ENCODE results near the gene RCL1. TPM values are rescaled to one million over a fixed set of nuclear protein-coding genes. Genes with fewer than 3 reads are reported as not detected.

The RCL1 gene
- total and polyA plus RNA-seq, 2 donors (not counting 1 experiment from before 2014, with no cell fraction given), result 10.5 to 21.7 TPM

- Histone ChIP-seq H3K36me3 (replicated peaks in 1 of 2; ENCODE audit: control extremely low read depth in 1 of 2, control insufficient read depth in 1 of 2, extremely low read depth in 1 of 2, insufficient read depth in 2 of 2, low read length in 1 of 2) (peaks cover 0 to 63% of the 10 kb centered on the region in 2 experiments), H3K9me3 (ENCODE audit: control extremely low read depth in 1 of 3, control insufficient read depth in 2 of 3, insufficient read depth in 1 of 3, low read length in 2 of 3) (no peaks in the 10 kb centered on the region), H2AFZ (ENCODE audit: insufficient read depth, low read depth, low read length, poor library complexity, severe bottlenecking) (no peak overlapping the region), H3K27me3 (replicated peaks in 1 of 4; ENCODE audit: control extremely low read depth in 1 of 4, control insufficient read depth in 3 of 4, insufficient read depth in 4 of 4, low read length in 3 of 4) (no peaks in the 10 kb centered on the region), H3K79me2 (ENCODE audit: control insufficient read depth, insufficient read depth, low read length) (no peaks in the 10 kb centered on the region), H3K4me3 (ENCODE audit: control extremely low read depth in 1 of 5, extremely low read depth in 1 of 5, insufficient read depth in 1 of 5, low read depth in 2 of 5, low read length in 4 of 5) (no peak overlapping the region), H3K4me2 (replicated peaks; ENCODE audit: low read depth, low read length, poor library complexity, severe bottlenecking) (no peak overlapping the region), H3K4me1 (ENCODE audit: control insufficient read depth in 2 of 2, insufficient read depth in 2 of 2, low read length in 2 of 2) (peaks cover 0 to 6% of the 10 kb centered on the region in 2 donors), H4K20me1 (ENCODE audit: control insufficient read depth, insufficient read depth, low read length, poor library complexity, severe bottlenecking) (no peaks in the 10 kb centered on the region), H3K27ac (ENCODE audit: low read length in 2 of 2) (no peak overlapping the region), H3K9ac (ENCODE audit: low read length) (no peak overlapping the region)
- POLR2A ChIA-PET, result no interaction called here
- peaks cover 12% of the 10 kb centered on the region for H3K4me1 Mint-ChIP-seq
- CTCF ChIA-PET, result interaction anchor here (1.3 kb wide), 1 partner anchor 142 kb away, joined by 3 read pairs; no protein-coding TSS in a partner anchor
- intact Hi-C loops (cut with micrococcal nuclease), result no loop called here
- no peak for DNase-seq
- WGBS (ENCODE audit: insufficient coverage), result 97% methylated on average over 8 of the region's 9 CpGs
- ATAC-seq (ENCODE audit: low read depth), result no peak
- H3K27me3 Mint-ChIP-seq, result no peaks in the 10 kb centered on the region
- H3K9me3 Mint-ChIP-seq (ENCODE audit: insufficient read depth), result no peaks in the 10 kb centered on the region
- H3K27ac Mint-ChIP-seq, result no peak overlapping the region
- no peak for TF ChIP-seq EZH2 (IDR thresholded peaks at IDR 0.05; ENCODE audit: borderline replicate concordance, insufficient read depth, low read depth, low read length, poor library complexity, severe bottlenecking)
- TF ChIP-seq CTCF (IDR thresholded peaks at IDR 0.05), result no peak
- H3K4me3 Mint-ChIP-seq, result no peak overlapping the region
Observed at GRCh38 chr9:4844056-4844838, 51.5 kb downstream of the RCL1 start.

GRCh38 chr9:4849369-4849768, 56.6 kb downstream of the RCL1 start:
- DNase-seq, result no peak
- Mint-ChIP-seq H3K4me1 (no peaks in the 10 kb centered on the region), H3K9me3 (ENCODE audit: insufficient read depth) (no peaks in the 10 kb centered on the region), H3K27ac (no peak overlapping the region), H3K27me3 (no peaks in the 10 kb centered on the region), H3K4me3 (no peak overlapping the region)
- Histone ChIP-seq H3K79me2 (ENCODE audit: control insufficient read depth, insufficient read depth, low read length) (peaks cover 2% of the 10 kb centered on the region), H3K36me3 (replicated peaks in 1 of 2; ENCODE audit: control extremely low read depth in 1 of 2, control insufficient read depth in 1 of 2, extremely low read depth in 1 of 2, insufficient read depth in 2 of 2, low read length in 1 of 2) (peaks cover 4 to 78% of the 10 kb centered on the region in 2 experiments), H2AFZ (ENCODE audit: insufficient read depth, low read depth, low read length, poor library complexity, severe bottlenecking) (no peak overlapping the region), H4K20me1 (ENCODE audit: control insufficient read depth, insufficient read depth, low read length, poor library complexity, severe bottlenecking) (no peaks in the 10 kb centered on the region), H3K27me3 (replicated peaks in 1 of 4; ENCODE audit: control extremely low read depth in 1 of 4, control insufficient read depth in 3 of 4, insufficient read depth in 4 of 4, low read length in 3 of 4) (no peaks in the 10 kb centered on the region), H3K4me3 (ENCODE audit: control extremely low read depth in 1 of 5, extremely low read depth in 1 of 5, insufficient read depth in 1 of 5, low read depth in 2 of 5, low read length in 4 of 5) (no peak overlapping the region), H3K27ac (ENCODE audit: low read length in 2 of 2) (no peak overlapping the region), H3K9me3 (ENCODE audit: control extremely low read depth in 1 of 3, control insufficient read depth in 2 of 3, insufficient read depth in 1 of 3, low read length in 2 of 3) (no peaks in the 10 kb centered on the region), H3K9ac (ENCODE audit: low read length) (no peak overlapping the region), H3K4me2 (replicated peaks; ENCODE audit: low read depth, low read length, poor library complexity, severe bottlenecking) (no peak overlapping the region), H3K4me1 (ENCODE audit: control insufficient read depth in 2 of 2, insufficient read depth in 2 of 2, low read length in 2 of 2) (no peaks in the 10 kb centered on the region)
- no peak for ATAC-seq (ENCODE audit: low read depth)
- intact Hi-C loops (cut with micrococcal nuclease), result loop anchor here (5.0 kb wide), 1 partner anchor 138 kb away; the partner anchor contains the start of gene JAK2
- POLR2A ChIA-PET, result no interaction called here
- CTCF ChIA-PET, result interaction anchor here (1.2 to 2.9 kb wide), 3 partner anchors 18 to 137 kb away, joined by 3 to 22 read pairs (median 9); partner anchors contain the start of gene JAK2
- TF ChIP-seq CTCF (IDR thresholded peaks at IDR 0.05) (no peak), EZH2 (IDR thresholded peaks at IDR 0.05; ENCODE audit: borderline replicate concordance, insufficient read depth, low read depth, low read length, poor library complexity, severe bottlenecking) (no peak)
- WGBS (ENCODE audit: insufficient coverage), result 94% methylated on average over 3 of the region's 5 CpGs

Data from B cell (primary cell).